Measurements from ENCODE around the gene ZNF267.
"Not testable (repeated sequence)": the region's sequence is repeated elsewhere in the genome, so short reads cannot be mapped to it uniquely, and the experiment has no call there.

The ZNF267 gene

DNA sequence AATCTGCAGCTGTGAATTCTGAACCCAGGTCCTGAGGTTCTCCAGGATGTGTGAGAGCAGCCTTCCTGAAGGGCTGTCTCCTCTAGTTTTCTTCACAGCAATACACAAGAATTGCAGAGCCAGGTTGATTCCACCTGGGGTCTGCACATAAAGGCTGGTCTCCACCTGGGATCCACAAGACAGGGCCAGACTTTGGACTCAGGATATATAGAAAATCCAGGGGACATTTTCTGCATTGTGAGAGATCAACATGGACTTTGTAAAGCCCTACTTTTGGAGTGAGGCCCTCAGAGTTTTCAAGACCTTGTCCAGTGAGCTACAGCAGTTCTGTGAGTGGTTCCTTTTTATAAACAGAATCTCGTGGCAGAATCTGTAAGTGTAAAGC is 6.3 kb downstream of the ZNF267 start:
- no peak for DNase-seq (ENCODE audit: low spot score)

DNA sequence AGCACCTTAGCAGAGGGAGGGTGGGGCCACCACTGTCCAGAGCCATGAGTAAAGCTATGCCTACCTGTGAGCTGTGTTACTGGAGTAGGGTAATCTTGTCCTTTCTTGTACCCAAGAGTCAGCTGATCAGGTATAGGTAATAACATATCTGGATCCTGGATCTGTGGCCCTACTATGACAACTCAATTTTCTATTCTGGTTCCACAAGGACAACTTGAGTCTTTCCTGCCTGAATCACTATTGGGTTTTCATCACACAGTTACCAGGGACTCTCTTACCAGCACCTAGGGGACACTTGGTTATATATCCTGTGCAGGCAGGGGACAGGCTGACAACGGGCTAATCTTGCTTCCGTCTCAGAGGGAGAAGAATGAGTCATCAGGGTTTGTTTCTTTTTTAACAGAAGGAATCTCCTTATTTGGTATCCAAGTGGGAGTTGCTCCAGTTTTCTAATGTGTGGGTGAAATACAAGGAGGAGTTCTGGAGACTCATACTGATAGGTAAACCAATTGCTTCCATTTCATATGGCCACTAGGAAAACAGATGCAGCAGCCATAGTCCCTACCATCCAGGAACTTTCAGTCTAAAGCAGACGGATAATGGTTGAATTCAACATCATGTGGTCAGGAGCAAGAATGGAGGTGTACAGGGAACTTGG is 6.8 kb downstream of the ZNF267 start:
- peak; percentile 73 for DNase-seq (ENCODE audit: low spot score)

DNA sequence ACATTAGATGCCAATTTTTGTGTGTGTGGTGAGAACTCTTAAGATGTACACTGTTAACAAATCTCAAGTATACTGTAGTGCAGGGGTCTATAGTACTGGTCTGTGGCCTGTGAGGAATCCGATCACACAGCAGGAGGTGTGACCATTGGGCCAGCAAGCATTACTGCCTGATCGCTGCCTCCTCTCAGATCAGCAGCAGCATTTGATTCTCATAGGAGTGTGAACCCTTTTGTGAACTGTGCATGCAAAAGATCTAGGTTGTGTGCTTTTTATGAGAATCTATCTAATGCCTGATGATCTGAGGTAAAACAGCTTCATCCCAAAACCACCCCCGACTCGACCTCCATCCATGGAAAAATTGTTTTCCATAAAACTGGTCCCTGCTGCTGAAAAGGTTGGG is 12.6 kb downstream of the ZNF267 start:
- DNase-seq (ENCODE audit: low spot score), result no peak

DNA sequence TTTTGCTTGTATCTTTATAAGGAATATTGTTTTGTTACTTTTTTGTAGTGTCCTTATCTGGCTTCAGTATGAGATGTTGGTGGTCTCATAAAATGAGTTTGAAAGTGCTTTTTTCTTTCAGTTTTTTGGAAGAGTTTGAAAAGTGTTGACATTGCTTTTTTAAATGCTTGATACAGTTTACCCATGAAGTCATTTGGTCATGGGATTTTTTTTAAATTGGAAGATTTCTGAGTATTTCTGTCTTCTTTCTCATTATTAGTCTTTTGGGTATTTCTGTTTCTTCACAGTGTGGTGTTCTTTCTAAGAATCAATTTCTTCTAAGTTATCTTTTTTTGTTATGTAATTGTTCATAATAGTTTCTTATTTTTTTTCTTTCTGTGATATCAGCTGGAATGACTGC is 15.1 kb downstream of the ZNF267 start:
- peak; percentile 42 for DNase-seq (ENCODE audit: low spot score)

DNA sequence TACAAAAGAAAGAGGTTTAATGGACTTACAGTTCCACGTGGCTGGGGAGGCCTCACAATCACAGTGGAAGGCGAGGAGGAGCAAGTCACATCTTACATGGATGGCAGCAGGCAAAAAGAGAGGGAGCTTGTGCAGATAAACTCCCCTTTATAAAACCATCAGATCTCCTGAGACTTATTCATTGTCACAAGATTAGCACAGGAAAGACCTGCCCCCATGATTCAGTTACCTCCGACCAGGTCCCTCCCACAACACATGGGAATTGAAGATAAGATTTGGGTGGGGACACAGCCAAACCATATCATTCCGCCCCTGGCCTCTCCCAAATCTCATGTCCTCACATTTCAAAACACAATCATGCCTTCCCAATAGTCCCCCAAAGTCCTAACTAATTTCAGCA is 18.5 kb downstream of the ZNF267 start:
- not testable (repeated sequence) for DNase-seq (ENCODE audit: low spot score)

DNA sequence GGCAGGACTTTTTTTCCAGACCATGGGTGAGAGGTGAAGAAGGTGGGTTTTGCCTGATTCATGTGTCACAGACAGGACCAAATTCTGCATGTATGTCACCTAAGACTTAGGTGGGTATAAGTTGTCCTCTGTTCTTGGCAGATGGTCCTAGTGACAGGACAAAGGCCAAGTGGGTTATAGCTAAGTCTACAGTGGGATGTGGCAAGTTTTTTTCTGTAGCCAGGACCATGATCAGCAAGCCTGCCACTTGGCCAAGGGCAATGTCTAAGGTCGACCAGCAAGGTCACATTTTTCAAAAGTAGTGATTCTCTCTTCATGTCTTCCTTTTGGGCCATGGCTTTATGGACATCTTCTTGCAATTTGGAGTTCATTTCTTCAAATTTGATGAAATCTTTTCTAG is 20.2 kb downstream of the ZNF267 start:
- no peak for DNase-seq (ENCODE audit: low spot score)

DNA sequence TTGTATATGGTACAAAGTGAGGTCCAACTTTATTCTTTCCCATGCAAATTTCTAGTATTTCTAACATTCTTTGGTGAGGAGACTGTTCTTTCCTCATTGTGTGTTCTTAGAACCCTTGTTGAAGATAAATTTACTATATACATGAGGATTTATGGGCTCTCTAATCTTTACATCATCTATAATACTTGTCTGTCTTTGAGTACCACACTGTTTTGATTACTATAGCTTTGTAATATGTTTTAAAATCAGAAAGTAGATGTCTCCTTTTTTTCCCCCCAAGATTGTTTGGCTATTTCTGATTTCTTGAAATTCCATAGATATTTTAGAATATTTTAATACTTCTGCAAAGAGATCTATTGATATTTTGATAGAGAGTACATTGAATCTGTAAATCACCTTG is 23.7 kb downstream of the ZNF267 start:
- DNase-seq (ENCODE audit: low spot score), result no peak

DNA sequence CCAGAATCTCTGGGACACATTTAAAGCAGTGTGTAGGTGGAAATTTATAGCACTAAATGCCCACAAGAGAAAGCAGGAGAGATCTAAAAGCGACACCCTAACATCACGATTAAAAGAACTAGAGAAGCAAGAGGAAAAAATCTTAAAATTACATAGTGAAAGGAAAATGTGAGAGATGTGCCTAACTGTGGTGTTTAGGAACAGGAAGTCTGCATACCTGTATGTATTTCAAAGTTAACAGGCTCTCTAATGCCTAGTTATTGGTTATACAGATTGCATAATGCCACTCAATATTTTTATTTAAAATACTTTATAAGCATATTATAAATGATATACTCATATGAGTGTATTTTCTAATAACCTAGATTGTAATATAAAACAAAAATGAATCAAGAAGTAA is 25.9 kb downstream of the ZNF267 start:
- DNase-seq (ENCODE audit: low spot score), result no peak

DNA sequence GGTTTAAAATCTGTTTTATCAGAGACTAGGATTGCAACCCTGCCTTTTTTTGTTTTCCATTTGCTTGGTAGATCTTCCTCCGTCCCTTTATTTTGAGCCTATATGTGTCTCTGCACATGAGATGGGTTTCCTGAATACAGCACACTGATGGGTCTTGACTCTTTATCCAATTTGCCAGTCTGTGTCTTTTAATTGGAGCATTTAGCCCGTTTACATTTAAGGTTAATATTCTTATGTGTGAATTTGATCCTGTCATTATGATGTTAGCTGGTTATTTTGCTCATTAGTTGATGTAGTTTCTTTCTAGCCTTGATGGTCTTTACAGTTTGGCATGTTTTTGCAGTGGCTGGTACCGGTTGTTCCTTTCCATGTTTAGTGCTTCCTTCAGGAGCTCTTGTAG is 31.0 kb downstream of the ZNF267 start:
- not testable (repeated sequence) for DNase-seq (ENCODE audit: low spot score)

DNA sequence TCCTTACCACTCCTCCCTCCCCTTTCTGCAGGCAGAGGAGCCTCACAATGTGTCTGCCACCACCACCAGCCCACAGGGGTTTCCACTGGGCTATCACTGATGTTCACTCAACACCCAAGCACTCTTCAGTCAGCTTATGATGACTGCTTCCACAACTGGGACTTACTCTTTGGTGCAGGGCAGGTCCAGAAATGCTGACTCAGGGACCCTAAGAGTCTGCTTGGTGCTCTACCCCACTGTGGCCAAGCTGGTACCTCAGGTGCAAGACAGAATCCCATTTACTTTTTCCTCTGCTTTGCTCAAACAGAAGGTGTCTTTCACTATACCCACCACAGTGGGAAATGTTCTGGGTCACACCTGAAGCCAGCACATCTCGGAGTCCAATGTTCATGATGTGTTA is 40.1 kb downstream of the ZNF267 start:
- no peak for DNase-seq (ENCODE audit: low spot score)

DNA sequence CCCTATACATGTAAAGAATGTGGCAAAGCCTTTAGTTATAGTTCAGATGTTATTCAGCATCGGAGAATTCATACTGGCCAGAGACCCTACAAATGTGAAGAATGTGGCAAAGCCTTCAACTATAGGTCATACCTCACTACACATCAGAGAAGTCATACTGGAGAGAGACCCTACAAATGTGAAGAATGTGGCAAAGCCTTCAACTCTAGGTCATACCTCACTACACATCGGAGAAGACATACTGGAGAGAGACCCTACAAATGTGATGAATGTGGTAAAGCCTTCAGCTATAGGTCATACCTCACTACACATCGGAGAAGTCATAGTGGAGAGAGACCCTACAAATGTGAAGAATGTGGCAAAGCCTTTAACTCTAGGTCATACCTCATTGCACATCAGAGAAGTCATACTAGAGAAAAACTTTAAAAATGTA is 42.5 kb downstream of the ZNF267 start:
- DNase-seq (ENCODE audit: low spot score), result no peak

DNA sequence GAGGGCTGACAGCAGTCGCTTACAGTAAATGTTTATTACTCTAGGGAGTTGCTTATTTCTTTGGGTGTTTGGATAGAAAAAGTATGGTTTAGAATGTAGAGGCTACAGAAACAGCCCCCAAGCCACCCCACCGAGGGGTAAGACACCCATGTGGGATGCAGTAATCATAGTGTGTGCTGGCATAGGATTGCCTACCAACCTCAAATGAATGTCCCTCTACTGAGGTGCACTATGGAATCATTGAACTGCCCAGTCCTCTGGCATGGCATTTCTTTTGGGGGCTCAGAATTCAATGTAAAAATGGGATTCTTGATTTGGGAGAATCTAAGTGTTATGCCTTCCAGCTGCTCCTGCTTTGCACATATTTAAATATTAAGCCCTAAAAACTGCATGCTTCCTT is 46.8 kb downstream of the ZNF267 start:
- DNase-seq (ENCODE audit: low spot score), result no peak

DNA sequence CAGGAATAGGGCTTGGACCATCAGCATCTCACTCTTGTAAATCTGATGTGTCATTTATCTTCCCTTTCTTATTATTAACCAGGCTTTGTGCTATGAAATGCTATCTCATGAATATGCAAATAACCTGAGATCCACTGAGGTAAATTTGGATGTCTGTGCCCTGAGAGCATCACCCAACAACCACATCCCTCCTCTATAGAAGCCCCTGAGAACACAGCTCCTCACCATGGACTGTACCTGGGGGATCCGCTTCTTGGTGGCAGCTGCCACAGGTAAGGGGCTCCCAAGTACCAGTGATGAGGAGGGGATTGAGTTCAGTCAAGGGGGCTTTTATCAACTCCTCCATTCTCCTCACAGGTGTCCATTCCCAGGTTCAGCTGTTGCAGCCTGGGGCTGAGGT is 78.2 kb downstream of the ZNF267 start:
- DNase-seq (ENCODE audit: low spot score), result not testable (repeated sequence)

DNA sequence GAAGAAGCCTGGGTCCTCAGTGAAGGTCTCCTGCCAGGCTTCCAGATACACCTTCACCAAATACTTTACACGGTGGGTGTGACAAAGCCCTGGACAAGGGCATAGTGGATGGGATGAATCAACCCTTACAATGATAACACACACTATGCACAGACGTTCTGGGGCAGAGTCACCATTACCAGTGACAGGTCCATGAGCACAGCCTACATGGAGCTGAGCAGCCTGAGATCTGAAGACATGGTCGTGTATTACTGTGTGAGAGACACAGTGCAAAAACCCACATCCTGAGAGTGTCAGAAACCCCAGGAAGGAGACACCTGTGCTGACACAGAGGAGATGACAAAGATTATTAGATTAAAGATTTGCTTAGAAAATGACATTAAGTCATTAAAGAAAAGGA is 78.6 kb downstream of the ZNF267 start:
- peak; percentile 65 for DNase-seq (ENCODE audit: low spot score)

DNA sequence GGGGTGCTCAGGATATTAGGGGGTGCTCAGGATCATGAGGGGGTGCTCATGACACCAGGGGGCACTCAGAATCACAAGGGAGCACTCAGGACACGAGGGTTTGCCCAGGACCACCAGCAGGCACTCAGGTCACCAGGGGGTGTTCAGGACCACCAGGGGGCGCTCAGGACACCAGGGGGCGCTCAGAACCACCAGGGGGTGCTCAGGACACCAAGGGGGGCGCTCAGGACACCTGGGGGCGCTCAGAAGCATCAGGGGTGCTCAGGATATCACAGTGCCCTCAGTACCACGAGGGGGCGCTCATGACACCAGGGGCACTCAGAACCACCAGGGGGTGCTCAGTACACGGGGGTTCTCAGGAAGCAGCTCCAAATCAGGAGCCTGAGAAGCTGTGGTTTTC is 82.6 kb downstream of the ZNF267 start:
- DNase-seq (ENCODE audit: low spot score), result peak; percentile 17

DNA sequence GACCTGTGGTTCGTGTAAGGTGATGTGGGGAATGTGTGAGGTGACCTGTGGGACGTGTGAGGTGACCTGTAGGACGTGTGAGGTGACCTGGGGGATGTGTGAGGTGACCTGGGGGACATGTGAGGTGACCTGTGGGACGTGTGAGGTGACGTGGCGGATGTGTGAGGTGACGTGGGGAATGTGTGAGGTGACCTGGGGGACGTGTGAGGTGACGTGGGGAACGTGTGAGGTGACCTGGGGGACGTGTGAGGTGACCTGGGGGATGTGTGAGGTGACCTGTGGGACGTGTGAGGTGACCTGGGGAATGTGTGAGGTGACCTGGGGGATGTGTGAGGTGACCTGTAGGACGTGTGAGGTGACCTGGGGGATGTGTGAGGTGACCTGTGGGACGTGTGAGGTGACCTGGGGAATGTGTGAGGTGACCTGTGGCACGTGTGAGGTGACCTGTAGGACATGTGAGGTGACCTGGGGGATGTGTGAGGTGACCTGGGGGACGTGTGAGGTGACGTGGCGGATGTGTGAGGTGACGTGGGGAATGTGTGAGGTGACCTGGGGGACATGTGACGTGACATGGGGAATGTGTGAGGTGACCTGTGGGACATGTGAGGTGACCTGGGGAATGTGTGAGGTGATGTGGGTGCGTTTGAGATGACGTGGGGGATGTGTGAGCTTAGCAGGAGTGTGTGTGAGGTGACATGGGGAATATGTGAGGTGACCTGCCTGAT is 86.7 kb downstream of the ZNF267 start:
- DNase-seq (ENCODE audit: low spot score), result not testable (repeated sequence)

All from CD4-positive, alpha-beta T cell treated with Interleukin-2 at 100 ng/mL for 4 hours (primary cell).